NCI-H748 (cell line): ENCODE data around the gene IGF2BP3.

Source experiments
- DNase-seq: peaks from one replicate; lab custom pipeline; 2025; ENCODE audit not compliant: unreplicated experiment; lab: John Stamatoyannopoulos, UW

The IGF2BP3 gene

GRCh38 chr7:23272275-23272674 is 198.0 kb downstream of the IGF2BP3 start:
- no peak for DNase-seq

- no peak for DNase-seq
Measured at GRCh38 chr7:23268746-23269145, 201.5 kb downstream of the IGF2BP3 start.

- no peak for DNase-seq
Measured at GRCh38 chr7:23268167-23268566, 202.1 kb downstream of the IGF2BP3 start.

GRCh38 chr7:23267357-23267756 is 202.9 kb downstream of the IGF2BP3 start:
- no peak for DNase-seq

- no peak for DNase-seq
Measured at GRCh38 chr7:23266918-23267317, 203.4 kb downstream of the IGF2BP3 start.

DNA sequence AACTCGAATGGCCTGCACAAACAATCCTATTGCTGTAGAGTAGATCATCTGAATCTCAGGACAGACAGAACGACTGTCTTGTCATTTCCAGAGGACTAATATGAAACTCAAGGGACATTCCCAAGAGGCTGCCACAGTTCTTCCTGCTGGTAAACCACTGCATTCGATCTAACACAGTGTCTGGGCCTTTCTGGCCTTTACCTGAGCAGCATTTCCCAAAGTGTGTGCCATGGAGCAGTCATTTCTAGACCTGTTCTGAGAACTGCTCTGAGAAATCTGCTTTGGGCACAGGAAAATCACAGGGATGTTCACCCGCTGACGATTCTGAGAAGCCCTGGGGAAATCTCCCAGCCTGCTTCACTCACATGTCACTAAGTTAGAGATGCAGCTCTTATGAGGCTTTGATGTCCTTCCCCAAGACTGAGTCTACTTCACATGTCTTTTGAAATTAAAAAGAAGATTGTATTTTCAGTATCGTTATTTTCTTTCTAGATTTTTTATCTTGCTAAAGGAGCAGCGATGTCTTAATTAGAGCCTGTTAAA is 205.3 kb downstream of the IGF2BP3 start:
- DNase-seq: no peak

DNA sequence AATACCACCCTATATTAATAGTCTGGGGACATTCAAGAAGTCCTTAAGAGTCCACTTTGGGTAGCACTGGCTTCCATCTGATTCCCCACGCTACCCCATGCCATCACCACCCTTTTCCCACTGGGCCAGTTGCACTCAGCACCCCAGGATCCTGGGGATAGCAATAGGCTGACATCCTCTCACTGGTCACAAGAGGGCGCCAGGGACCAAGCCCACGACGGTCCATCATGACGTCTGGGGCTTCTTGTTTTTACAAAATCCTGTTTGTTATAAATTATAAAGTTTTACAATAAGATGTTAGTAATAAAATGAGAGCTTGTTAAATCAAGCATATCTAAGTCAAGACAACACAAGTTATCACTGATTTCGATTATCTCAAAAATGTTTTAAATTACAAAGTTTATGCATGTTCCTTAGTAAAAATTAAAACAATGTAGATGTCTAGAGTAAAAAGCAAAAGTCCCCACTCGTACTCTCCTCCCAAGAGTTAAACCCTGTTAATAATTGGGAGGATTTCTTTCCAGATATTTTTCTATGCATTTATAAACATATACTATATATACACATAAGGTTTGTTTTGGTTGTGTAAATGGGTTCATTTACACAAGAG is 208.3 kb downstream of the IGF2BP3 start:
- peak; percentile 62 for DNase-seq

- DNase-seq: no peak
Measured at GRCh38 chr7:23260371-23260770, 209.9 kb downstream of the IGF2BP3 start.
